ENCODE measurements around the gene NELL2. TPM values are rescaled to one million over a fixed set of nuclear protein-coding genes. Genes with fewer than 3 reads are reported as not detected.

Gene NELL2
- total RNA-seq, 1 donor from 2014 or later = 27.1 TPM

DNA sequence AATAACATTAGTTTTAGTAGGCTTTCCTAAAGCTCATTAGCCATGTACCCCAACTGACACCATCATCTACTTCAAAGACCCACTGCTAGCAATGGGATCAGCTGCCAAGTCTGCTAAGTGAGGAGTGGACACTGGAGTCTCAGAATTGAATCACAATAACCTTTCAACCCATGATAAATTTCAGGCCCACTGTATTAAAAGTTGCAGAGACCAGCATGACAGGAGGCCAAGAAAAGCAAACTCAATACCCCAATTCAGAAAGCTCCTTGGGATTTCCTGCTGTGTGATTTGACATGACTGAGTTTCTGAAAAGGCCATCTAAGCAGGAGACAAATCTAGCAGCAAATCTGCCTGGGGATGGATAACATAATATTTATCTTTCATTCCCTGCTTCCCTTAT, 320.7 kb downstream of the NELL2 start:
- no peak for DNase-seq (ENCODE audit: extremely low spot score, unreplicated experiment)
- Mint-ChIP-seq H3K4me3 (no peak overlapping the region), H3K27me3 (peaks cover 22% of the 10 kb centered on the region), H3K36me3 (peaks cover 3% of the 10 kb centered on the region), H3K4me1 (ENCODE audit: unreplicated experiment) (no peaks in the 10 kb centered on the region), H3K9me3 (peaks cover 5% of the 10 kb centered on the region), H3K27ac (no peak overlapping the region)
- TF ChIP-seq, protein P1, sequence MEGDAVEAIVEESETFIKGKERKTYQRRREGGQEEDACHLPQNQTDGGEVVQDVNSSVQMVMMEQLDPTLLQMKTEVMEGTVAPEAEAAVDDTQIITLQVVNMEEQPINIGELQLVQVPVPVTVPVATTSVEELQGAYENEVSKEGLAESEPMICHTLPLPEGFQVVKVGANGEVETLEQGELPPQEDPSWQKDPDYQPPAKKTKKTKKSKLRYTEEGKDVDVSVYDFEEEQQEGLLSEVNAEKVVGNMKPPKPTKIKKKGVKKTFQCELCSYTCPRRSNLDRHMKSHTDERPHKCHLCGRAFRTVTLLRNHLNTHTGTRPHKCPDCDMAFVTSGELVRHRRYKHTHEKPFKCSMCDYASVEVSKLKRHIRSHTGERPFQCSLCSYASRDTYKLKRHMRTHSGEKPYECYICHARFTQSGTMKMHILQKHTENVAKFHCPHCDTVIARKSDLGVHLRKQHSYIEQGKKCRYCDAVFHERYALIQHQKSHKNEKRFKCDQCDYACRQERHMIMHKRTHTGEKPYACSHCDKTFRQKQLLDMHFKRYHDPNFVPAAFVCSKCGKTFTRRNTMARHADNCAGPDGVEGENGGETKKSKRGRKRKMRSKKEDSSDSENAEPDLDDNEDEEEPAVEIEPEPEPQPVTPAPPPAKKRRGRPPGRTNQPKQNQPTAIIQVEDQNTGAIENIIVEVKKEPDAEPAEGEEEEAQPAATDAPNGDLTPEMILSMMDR (conservative IDR thresholded peaks at IDR 0.05) = no peak

DNA sequence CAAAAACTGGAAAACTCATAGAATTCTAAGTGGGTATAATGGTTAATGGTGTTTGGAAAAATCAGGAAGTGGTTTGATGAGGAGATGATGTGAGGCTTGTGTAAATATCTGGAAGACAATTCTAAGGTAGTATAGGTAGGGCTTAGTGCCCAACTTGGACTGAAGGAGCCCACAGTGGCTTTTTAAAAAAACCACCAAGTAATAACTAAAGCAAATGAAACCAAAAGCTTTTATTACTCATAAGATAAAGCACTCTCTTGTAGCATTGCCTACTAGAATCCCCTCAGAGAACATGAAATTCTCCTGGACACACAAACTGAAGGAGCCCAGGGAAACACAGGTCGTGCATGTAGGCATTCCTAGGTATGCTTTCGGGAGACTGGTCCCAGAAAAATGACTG, 324.5 kb downstream of the NELL2 start:
- Mint-ChIP-seq H3K27ac (no peak overlapping the region), H3K27me3 (peaks cover 6% of the 10 kb centered on the region), H3K4me3 (no peak overlapping the region), H3K9me3 (no peaks in the 10 kb centered on the region), H3K4me1 (ENCODE audit: unreplicated experiment) (no peaks in the 10 kb centered on the region), H3K36me3 (peaks cover 2% of the 10 kb centered on the region)
- TF ChIP-seq, protein P1 (conservative IDR thresholded peaks at IDR 0.05) = no peak
- no peak for DNase-seq (ENCODE audit: extremely low spot score, unreplicated experiment)

GRCh38 chr12:44550377-44550776, 325.7 kb downstream of the NELL2 start:
- no peaks in the 10 kb centered on the region for H3K4me1 Mint-ChIP-seq (ENCODE audit: unreplicated experiment)
- TF ChIP-seq, protein P1 (conservative IDR thresholded peaks at IDR 0.05) = no peak
- DNase-seq (ENCODE audit: extremely low spot score, unreplicated experiment) = no peak
- H3K27me3 Mint-ChIP-seq = no peaks in the 10 kb centered on the region
- H3K9me3 Mint-ChIP-seq = no peaks in the 10 kb centered on the region
- no peaks in the 10 kb centered on the region for H3K36me3 Mint-ChIP-seq
- H3K4me3 Mint-ChIP-seq = no peak overlapping the region
- H3K27ac Mint-ChIP-seq = no peak overlapping the region

DNA sequence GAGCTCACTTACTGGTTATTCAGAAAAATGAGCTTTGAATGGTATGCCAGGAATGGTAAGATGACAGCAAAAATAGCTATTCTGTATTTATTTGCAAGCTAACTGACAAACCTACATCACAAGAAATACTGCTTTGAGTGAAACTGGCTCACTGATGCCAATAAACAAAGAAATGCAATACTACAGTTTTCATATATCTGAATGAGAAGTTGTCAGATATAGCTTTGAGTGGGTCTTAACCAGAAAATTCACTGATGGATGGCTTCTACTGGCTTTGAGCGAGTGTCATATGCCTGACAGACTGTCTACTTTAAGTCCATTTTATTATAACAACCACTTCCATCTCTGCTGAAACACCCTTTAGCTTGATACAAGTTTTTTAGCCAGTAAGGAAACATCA, 330.1 kb downstream of the NELL2 start:
- Mint-ChIP-seq H3K4me1 (ENCODE audit: unreplicated experiment) (no peaks in the 10 kb centered on the region), H3K4me3 (no peak overlapping the region), H3K9me3 (no peaks in the 10 kb centered on the region), H3K27ac (no peak overlapping the region), H3K27me3 (no peaks in the 10 kb centered on the region), H3K36me3 (no peaks in the 10 kb centered on the region)
- TF ChIP-seq, protein P1 (conservative IDR thresholded peaks at IDR 0.05) = no peak
- no peak for DNase-seq (ENCODE audit: extremely low spot score, unreplicated experiment)

DNA sequence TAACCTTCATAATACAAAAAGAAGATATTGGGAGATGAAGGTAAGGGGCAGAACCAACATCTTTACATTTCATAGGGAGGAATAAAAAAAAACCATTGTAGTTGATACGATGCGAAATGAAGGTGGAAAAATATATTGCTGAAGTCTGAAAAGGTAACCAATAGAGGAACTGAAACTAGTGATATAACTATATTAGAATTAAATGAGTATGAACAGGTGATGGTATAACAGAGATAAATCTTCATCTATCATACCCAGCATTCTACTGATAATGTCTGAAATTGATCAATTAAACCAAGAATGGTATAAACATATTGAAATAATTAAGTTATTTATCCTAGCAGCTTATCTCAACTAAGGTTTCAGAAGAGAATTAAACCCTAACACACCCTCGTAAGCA, 332.1 kb downstream of the NELL2 start:
- Mint-ChIP-seq H3K27me3 (no peaks in the 10 kb centered on the region), H3K4me1 (ENCODE audit: unreplicated experiment) (no peaks in the 10 kb centered on the region), H3K36me3 (no peaks in the 10 kb centered on the region), H3K27ac (no peak overlapping the region), H3K4me3 (no peak overlapping the region), H3K9me3 (no peaks in the 10 kb centered on the region)
- no peak for DNase-seq (ENCODE audit: extremely low spot score, unreplicated experiment)
- TF ChIP-seq, protein P1 (conservative IDR thresholded peaks at IDR 0.05) = no peak

DNA sequence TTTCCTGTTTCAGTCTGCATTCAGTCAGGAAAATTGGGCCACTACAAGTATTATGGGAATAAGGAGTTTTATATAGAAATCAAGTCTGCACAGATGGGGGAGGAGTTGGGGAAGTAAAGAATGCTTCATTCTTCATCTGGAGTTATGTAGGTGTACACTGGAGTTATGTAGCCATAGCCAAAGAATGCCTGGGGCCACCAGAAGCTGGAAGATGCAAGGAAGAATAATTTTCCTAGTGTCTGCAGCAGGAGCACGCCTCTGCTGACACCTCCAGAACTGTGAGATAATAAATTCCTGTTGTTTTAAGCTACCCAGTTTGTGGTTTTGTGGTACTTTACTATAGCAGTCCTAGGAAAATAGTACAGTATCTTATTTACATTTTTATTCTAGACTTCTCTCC, 333.4 kb downstream of the NELL2 start:
- no peak overlapping the region for H3K27ac Mint-ChIP-seq
- no peaks in the 10 kb centered on the region for H3K27me3 Mint-ChIP-seq
- no peaks in the 10 kb centered on the region for H3K9me3 Mint-ChIP-seq

More for the DNA sequence above, 333.4 kb downstream of the NELL2 start:
- TF ChIP-seq, protein P1 (conservative IDR thresholded peaks at IDR 0.05) = no peak
- no peak for DNase-seq (ENCODE audit: extremely low spot score, unreplicated experiment)
- no peaks in the 10 kb centered on the region for H3K36me3 Mint-ChIP-seq
- H3K4me1 Mint-ChIP-seq (ENCODE audit: unreplicated experiment) = no peaks in the 10 kb centered on the region
- no peak overlapping the region for H3K4me3 Mint-ChIP-seq
